ENCODE measurements around the gene CHSY1.

CHSY1 gene

DNA sequence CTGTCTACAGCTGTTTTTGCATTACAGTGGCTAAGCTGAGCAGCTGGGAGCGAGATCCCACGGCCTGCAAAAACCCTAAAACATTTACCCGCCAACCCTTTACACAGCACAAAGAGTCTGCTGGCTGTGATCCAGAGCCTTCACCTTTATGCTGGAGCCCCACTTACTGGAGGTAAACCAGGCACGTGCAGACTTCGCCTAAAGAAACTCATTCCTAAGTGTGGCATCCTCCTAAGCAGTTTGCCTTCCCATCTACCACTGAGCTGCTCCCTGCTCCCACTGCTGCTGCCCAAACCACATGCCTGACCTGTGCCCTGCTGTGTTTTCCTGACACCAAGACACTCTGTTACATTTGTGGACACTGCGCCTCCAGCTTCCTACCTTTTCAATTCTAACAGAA lies 53.0 kb downstream of the CHSY1 start:
- Histone ChIP-seq H2BK120ac (ENCODE audit: low read depth, low read length) (no peak overlapping the region), H3K36me3 (ENCODE audit: control insufficient read depth in 1 of 2, insufficient read depth in 2 of 2, low read depth in 1 of 2, low read length in 2 of 2) (no peaks in the 10 kb centered on the region), H2AK5ac (ENCODE audit: low read length, severe bottlenecking) (no peak overlapping the region), H4K8ac (ENCODE audit: low read length) (peak overlapping the region; percentile 5), H3K27me3 (ENCODE audit: control insufficient read depth in 1 of 2, insufficient read depth in 1 of 2, low read length in 2 of 2) (no peaks in the 10 kb centered on the region), H3K18ac (ENCODE audit: low read depth in 1 of 2, low read length in 2 of 2) (peak overlapping the region; percentile 7 to 88), H3K27ac (ENCODE audit: low read length, poor library complexity, severe bottlenecking) (peak overlapping the region; percentile 48), H2BK15ac (ENCODE audit: low read depth, poor library complexity, severe bottlenecking) (no peak overlapping the region), H2BK12ac (ENCODE audit: low read length in 2 of 2) (peak overlapping the region in 1 of 2 experiments; percentile 87), H3K79me1 (replicated peaks; ENCODE audit: low read length, poor library complexity, severe bottlenecking) (peaks cover 1% of the 10 kb centered on the region), H3K9me3 (ENCODE audit: control insufficient read depth, low read length) (no peaks in the 10 kb centered on the region), H3K4me2 (ENCODE audit: low read length, poor library complexity, severe bottlenecking) (peak overlapping the region; percentile 6), H2BK5ac (ENCODE audit: low read depth, low read length, poor library complexity, severe bottlenecking) (no peak overlapping the region), H3K4me3 (ENCODE audit: insufficient read depth in 1 of 2, low read depth in 1 of 2, low read length in 2 of 2) (peak overlapping the region in 1 of 2 experiments; percentile 7), H3K4me1 (ENCODE audit: control insufficient read depth, insufficient read depth, low read depth, low read length) (peaks cover 28% of the 10 kb centered on the region), H3K14ac (ENCODE audit: low read length in 2 of 2) (no peak overlapping the region), H3K23ac (ENCODE audit: low read length in 2 of 2) (no peak overlapping the region), H4K91ac (ENCODE audit: low read length) (no peak overlapping the region), H3K4ac (ENCODE audit: low read depth in 1 of 2, low read length in 2 of 2) (peak overlapping the region in 1 of 2 experiments; percentile 63), H2AFZ (ENCODE audit: low read depth, low read length) (no peak overlapping the region), H3K9ac (ENCODE audit: low read length) (peak overlapping the region; percentile 78)
- peak; percentile 62 for DNase-seq
- 74% methylated on average over 5 of the region's 6 CpGs for WGBS

- no peak overlapping the region for H4K91ac ChIP-seq (ENCODE audit: low read length)
- H3K4me3 ChIP-seq (ENCODE audit: insufficient read depth in 1 of 2, low read depth in 1 of 2, low read length in 2 of 2), result no peak overlapping the region
- no peak overlapping the region for H3K4ac ChIP-seq (ENCODE audit: low read depth in 1 of 2, low read length in 2 of 2)
- 94% methylated on average over 16 of the region's 16 CpGs for WGBS
- peaks cover 2% of the 10 kb centered on the region for H3K79me1 ChIP-seq (replicated peaks; ENCODE audit: low read length, poor library complexity, severe bottlenecking)
- H2BK120ac ChIP-seq (ENCODE audit: low read depth, low read length), result no peak overlapping the region
- no peak overlapping the region for H3K14ac ChIP-seq (ENCODE audit: low read length in 2 of 2)
- no peaks in the 10 kb centered on the region for H3K36me3 ChIP-seq (ENCODE audit: control insufficient read depth in 1 of 2, insufficient read depth in 2 of 2, low read depth in 1 of 2, low read length in 2 of 2)
- no peak overlapping the region for H2BK15ac ChIP-seq (ENCODE audit: low read depth, poor library complexity, severe bottlenecking)
- peak overlapping the region in 1 of 2 experiments; percentile 17 for H2BK12ac ChIP-seq (ENCODE audit: low read length in 2 of 2)
- no peak overlapping the region for H2BK5ac ChIP-seq (ENCODE audit: low read depth, low read length, poor library complexity, severe bottlenecking)
- H3K9ac ChIP-seq (ENCODE audit: low read length), result peak overlapping the region; percentile 78
- H2AK5ac ChIP-seq (ENCODE audit: low read length, severe bottlenecking), result no peak overlapping the region
- H4K8ac ChIP-seq (ENCODE audit: low read length), result no peak overlapping the region
- no peaks in the 10 kb centered on the region for H3K27me3 ChIP-seq (ENCODE audit: control insufficient read depth in 1 of 2, insufficient read depth in 1 of 2, low read length in 2 of 2)
- H3K27ac ChIP-seq (ENCODE audit: low read length, poor library complexity, severe bottlenecking), result no peak overlapping the region
- no peak overlapping the region for H2AFZ ChIP-seq (ENCODE audit: low read depth, low read length)
- H3K4me1 ChIP-seq (ENCODE audit: control insufficient read depth, insufficient read depth, low read depth, low read length), result peaks cover 33% of the 10 kb centered on the region
- no peak overlapping the region for H3K4me2 ChIP-seq (ENCODE audit: low read length, poor library complexity, severe bottlenecking)
- H3K23ac ChIP-seq (ENCODE audit: low read length in 2 of 2), result peak overlapping the region in 1 of 2 experiments; percentile 54
- DNase-seq, result no peak
- H3K9me3 ChIP-seq (ENCODE audit: control insufficient read depth, low read length), result no peaks in the 10 kb centered on the region
- H3K18ac ChIP-seq (ENCODE audit: low read depth in 1 of 2, low read length in 2 of 2), result peak overlapping the region; percentile 7 to 18
These were observed 53.7 kb downstream of the CHSY1 start for GRCh38 chr15:101198031-101198575.

- no peak overlapping the region for H2BK12ac ChIP-seq (ENCODE audit: low read length in 2 of 2)
- no peak overlapping the region for H3K4me2 ChIP-seq (ENCODE audit: low read length, poor library complexity, severe bottlenecking)
- H2AK5ac ChIP-seq (ENCODE audit: low read length, severe bottlenecking), result no peak overlapping the region
- no peak overlapping the region for H3K4ac ChIP-seq (ENCODE audit: low read depth in 1 of 2, low read length in 2 of 2)
- H3K4me1 ChIP-seq (ENCODE audit: control insufficient read depth, insufficient read depth, low read depth, low read length), result peaks cover 27% of the 10 kb centered on the region
- no peak for DNase-seq
- H2BK15ac ChIP-seq (ENCODE audit: low read depth, poor library complexity, severe bottlenecking), result no peak overlapping the region
- no peak overlapping the region for H3K18ac ChIP-seq (ENCODE audit: low read depth in 1 of 2, low read length in 2 of 2)
- no peak overlapping the region for H4K8ac ChIP-seq (ENCODE audit: low read length)
- H3K27ac ChIP-seq (ENCODE audit: low read length, poor library complexity, severe bottlenecking), result no peak overlapping the region
- H2AFZ ChIP-seq (ENCODE audit: low read depth, low read length), result no peak overlapping the region
- no peak overlapping the region for H3K23ac ChIP-seq (ENCODE audit: low read length in 2 of 2)
- no peak overlapping the region for H2BK120ac ChIP-seq (ENCODE audit: low read depth, low read length)
- H3K27me3 ChIP-seq (ENCODE audit: control insufficient read depth in 1 of 2, insufficient read depth in 1 of 2, low read length in 2 of 2), result no peaks in the 10 kb centered on the region
- peaks cover 0 to 2% of the 10 kb centered on the region in 2 experiments for H3K36me3 ChIP-seq (ENCODE audit: control insufficient read depth in 1 of 2, insufficient read depth in 2 of 2, low read depth in 1 of 2, low read length in 2 of 2)
- no peaks in the 10 kb centered on the region for H3K9me3 ChIP-seq (ENCODE audit: control insufficient read depth, low read length)
- no peak overlapping the region for H3K14ac ChIP-seq (ENCODE audit: low read length in 2 of 2)
- WGBS, result 97% methylated on average over 3 of the region's 8 CpGs
- no peak overlapping the region for H4K91ac ChIP-seq (ENCODE audit: low read length)
- H3K79me1 ChIP-seq (replicated peaks; ENCODE audit: low read length, poor library complexity, severe bottlenecking), result peaks cover 2% of the 10 kb centered on the region
- H2BK5ac ChIP-seq (ENCODE audit: low read depth, low read length, poor library complexity, severe bottlenecking), result no peak overlapping the region
- H3K4me3 ChIP-seq (ENCODE audit: insufficient read depth in 1 of 2, low read depth in 1 of 2, low read length in 2 of 2), result no peak overlapping the region
- peak overlapping the region; percentile 88 for H3K9ac ChIP-seq (ENCODE audit: low read length)
These were observed 57.2 kb downstream of the CHSY1 start for GRCh38 chr15:101194546-101195125.

GRCh38 chr15:101193806-101194545 lies 57.9 kb downstream of the CHSY1 start:
- H2BK15ac ChIP-seq (ENCODE audit: low read depth, poor library complexity, severe bottlenecking), result no peak overlapping the region
- no peak overlapping the region for H3K14ac ChIP-seq (ENCODE audit: low read length in 2 of 2)
- H3K9ac ChIP-seq (ENCODE audit: low read length), result peak overlapping the region; percentile 88
- no peaks in the 10 kb centered on the region for H3K9me3 ChIP-seq (ENCODE audit: control insufficient read depth, low read length)
- H2BK12ac ChIP-seq (ENCODE audit: low read length in 2 of 2), result no peak overlapping the region
- H2BK5ac ChIP-seq (ENCODE audit: low read depth, low read length, poor library complexity, severe bottlenecking), result no peak overlapping the region
- no peak overlapping the region for H2AFZ ChIP-seq (ENCODE audit: low read depth, low read length)
- H3K4me2 ChIP-seq (ENCODE audit: low read length, poor library complexity, severe bottlenecking), result no peak overlapping the region
- peak overlapping the region; percentile 19 for H4K8ac ChIP-seq (ENCODE audit: low read length)
- no peak overlapping the region for H4K91ac ChIP-seq (ENCODE audit: low read length)
- no peak overlapping the region for H3K27ac ChIP-seq (ENCODE audit: low read length, poor library complexity, severe bottlenecking)
- peak overlapping the region in 1 of 2 experiments; percentile 59 for H3K4me3 ChIP-seq (ENCODE audit: insufficient read depth in 1 of 2, low read depth in 1 of 2, low read length in 2 of 2)
- no peak overlapping the region for H3K4ac ChIP-seq (ENCODE audit: low read depth in 1 of 2, low read length in 2 of 2)
- peak overlapping the region in 1 of 2 experiments; percentile 25 for H3K18ac ChIP-seq (ENCODE audit: low read depth in 1 of 2, low read length in 2 of 2)
- WGBS, result 92% methylated on average over 7 of the region's 10 CpGs
- DNase-seq, result no peak
- H3K36me3 ChIP-seq (ENCODE audit: control insufficient read depth in 1 of 2, insufficient read depth in 2 of 2, low read depth in 1 of 2, low read length in 2 of 2), result peaks cover 0 to 2% of the 10 kb centered on the region in 2 experiments
- no peak overlapping the region for H2BK120ac ChIP-seq (ENCODE audit: low read depth, low read length)
- no peaks in the 10 kb centered on the region for H3K27me3 ChIP-seq (ENCODE audit: control insufficient read depth in 1 of 2, insufficient read depth in 1 of 2, low read length in 2 of 2)
- H3K4me1 ChIP-seq (ENCODE audit: control insufficient read depth, insufficient read depth, low read depth, low read length), result peaks cover 30% of the 10 kb centered on the region
- H3K79me1 ChIP-seq (replicated peaks; ENCODE audit: low read length, poor library complexity, severe bottlenecking), result peaks cover 2% of the 10 kb centered on the region
- no peak overlapping the region for H2AK5ac ChIP-seq (ENCODE audit: low read length, severe bottlenecking)
- no peak overlapping the region for H3K23ac ChIP-seq (ENCODE audit: low read length in 2 of 2)
